ENCODE data around the gene CADPS. TPM values are rescaled to one million over a fixed set of nuclear protein-coding genes. Genes with fewer than 3 reads are reported as not detected.

CADPS gene
- total and polyA plus RNA-seq, 7 donors, result 1.6 to 12.5 (median 6.2) TPM; not detected in 1

DNA sequence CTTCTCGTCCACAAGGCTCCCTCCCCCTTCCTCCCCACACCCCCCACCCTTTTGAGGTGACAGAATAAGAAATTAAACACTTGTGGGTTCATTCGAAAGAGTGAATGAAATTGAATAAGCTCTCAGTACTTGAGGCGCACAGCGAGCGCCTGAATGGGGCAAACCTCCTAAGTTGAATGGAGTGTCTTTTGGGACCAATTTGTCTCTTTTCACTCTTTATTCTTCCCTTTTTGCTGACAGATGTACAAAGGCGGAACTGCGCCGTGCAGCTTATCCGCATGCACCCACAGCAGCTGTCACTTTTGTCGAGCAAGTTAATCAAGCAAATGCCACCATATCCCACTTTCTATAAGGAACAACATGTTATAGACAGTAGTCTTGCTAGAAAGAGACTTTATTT lies 454.0 kb downstream of the CADPS start:
- no peak for DNase-seq
- TF ChIP-seq, protein P1, sequence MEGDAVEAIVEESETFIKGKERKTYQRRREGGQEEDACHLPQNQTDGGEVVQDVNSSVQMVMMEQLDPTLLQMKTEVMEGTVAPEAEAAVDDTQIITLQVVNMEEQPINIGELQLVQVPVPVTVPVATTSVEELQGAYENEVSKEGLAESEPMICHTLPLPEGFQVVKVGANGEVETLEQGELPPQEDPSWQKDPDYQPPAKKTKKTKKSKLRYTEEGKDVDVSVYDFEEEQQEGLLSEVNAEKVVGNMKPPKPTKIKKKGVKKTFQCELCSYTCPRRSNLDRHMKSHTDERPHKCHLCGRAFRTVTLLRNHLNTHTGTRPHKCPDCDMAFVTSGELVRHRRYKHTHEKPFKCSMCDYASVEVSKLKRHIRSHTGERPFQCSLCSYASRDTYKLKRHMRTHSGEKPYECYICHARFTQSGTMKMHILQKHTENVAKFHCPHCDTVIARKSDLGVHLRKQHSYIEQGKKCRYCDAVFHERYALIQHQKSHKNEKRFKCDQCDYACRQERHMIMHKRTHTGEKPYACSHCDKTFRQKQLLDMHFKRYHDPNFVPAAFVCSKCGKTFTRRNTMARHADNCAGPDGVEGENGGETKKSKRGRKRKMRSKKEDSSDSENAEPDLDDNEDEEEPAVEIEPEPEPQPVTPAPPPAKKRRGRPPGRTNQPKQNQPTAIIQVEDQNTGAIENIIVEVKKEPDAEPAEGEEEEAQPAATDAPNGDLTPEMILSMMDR (IDR thresholded peaks at IDR 0.05), result no peak
- no peak for TF ChIP-seq POLR2AphosphoS5 (IDR thresholded peaks at IDR 0.05)
- no peak for TF ChIP-seq EP300 (IDR thresholded peaks at IDR 0.05)
- TF ChIP-seq POLR2A (IDR thresholded peaks at IDR 0.05), result no peak
- Histone ChIP-seq H3K9me3 (no peaks in the 10 kb centered on the region), H3K27me3 (peaks cover 0 to 6% (median 0%) of the 10 kb centered on the region in 3 donors), H3K4me1 (no peaks in the 10 kb centered on the region), H3K27ac (no peak overlapping the region), H3K36me3 (no peaks in the 10 kb centered on the region), H3K4me3 (no peak overlapping the region)
- intact Hi-C loops (cut with DNase I), result no loop called here
- 83 to 92% methylated on average over 10 of the region's 10 CpGs for WGBS, 2 donors

DNA sequence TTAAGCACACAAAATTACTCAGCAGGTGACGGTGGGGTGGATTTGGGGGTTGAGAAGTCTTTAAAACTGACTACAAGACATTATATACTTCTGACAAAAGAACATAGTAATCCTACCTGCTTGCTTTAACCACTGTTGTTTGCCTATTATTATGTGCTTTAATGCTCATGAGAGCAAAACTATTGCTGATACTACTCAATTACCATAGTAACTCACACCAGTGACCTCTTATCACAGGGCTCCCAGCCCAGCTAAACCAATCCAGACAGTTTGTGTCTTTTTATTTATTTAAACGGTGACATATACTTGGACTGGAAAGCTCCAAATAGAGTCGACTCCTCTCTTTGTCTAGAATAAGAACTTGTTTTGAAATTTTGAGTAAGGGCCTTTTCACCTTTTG lies 459.1 kb downstream of the CADPS start:
- no peaks in the 10 kb centered on the region for H3K4me1 ChIP-seq
- H3K36me3 ChIP-seq, result no peaks in the 10 kb centered on the region
- intact Hi-C loops (cut with DNase I), result no loop called here
- no peak overlapping the region for H3K27ac ChIP-seq
- no peaks in the 10 kb centered on the region for H3K27me3 ChIP-seq
- DNase-seq, result no peak
- 55 to 57% methylated on average over 3 of the region's 3 CpGs for WGBS, 2 donors
- H3K4me3 ChIP-seq, result no peak overlapping the region
- TF ChIP-seq POLR2AphosphoS5 (IDR thresholded peaks at IDR 0.05) (no peak), POLR2A (IDR thresholded peaks at IDR 0.05) (no peak), EP300 (IDR thresholded peaks at IDR 0.05) (no peak)
- TF ChIP-seq, protein P1 (IDR thresholded peaks at IDR 0.05), result no peak
- no peaks in the 10 kb centered on the region for H3K9me3 ChIP-seq

DNA sequence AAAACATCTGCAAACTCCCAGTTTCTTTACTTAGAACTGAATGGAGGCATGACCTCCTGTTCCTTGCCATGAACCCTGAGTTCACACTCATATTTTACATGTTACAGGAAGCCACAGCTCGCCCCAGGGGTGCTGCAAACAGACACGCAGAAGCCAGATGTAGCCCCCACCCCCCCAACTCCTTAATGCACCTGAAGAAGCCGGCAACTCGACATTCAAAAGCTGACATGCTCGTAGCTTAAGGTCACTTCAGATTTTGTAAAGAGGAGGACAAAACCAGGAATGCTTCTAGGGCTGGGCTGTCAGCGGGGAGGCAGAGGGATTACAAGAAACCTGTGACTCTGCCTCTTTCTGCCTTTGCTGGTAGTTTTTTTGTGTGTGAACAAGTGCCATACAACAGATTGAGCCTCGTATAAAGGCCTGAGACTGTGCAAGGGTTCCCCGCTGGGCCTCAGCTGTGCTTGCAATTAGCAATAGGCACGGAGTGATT lies 459.9 kb downstream of the CADPS start:
- Histone ChIP-seq H3K4me3 (no peak overlapping the region), H3K36me3 (no peaks in the 10 kb centered on the region), H3K9me3 (no peaks in the 10 kb centered on the region), H3K27ac (no peak overlapping the region), H3K27me3 (no peaks in the 10 kb centered on the region), H3K4me1 (no peaks in the 10 kb centered on the region)
- no peak for DNase-seq
- TF ChIP-seq POLR2AphosphoS5 (IDR thresholded peaks at IDR 0.05), result no peak
- TF ChIP-seq POLR2A (IDR thresholded peaks at IDR 0.05), result no peak
- no peak for TF ChIP-seq EP300 (IDR thresholded peaks at IDR 0.05)
- TF ChIP-seq, protein P1 (IDR thresholded peaks at IDR 0.05), result no peak
- intact Hi-C loops (cut with DNase I), result no loop called here
- WGBS, 2 donors, result 43 to 74% methylated on average over 9 of the region's 9 CpGs

DNA sequence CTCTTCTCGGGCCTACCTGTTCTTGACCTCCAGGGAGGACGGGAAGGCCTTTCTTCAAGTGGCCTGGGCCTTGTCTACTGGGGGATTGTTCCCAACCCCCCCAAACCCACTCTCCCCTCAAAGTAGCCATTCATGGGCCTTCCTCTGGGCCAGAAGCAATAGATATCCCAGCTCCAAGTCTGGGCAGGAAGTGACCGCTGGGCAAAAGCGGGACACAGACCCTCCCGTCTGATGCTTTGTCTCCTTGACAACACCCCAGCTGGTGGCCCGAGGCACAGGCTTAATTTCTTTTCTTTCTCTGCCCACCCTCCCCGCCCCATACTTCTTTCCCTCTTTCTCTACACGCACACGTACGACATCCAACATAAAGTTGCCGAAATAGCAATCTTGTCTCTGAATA lies 460.4 kb downstream of the CADPS start:
- DNase-seq, result no peak
- TF ChIP-seq EP300 (IDR thresholded peaks at IDR 0.05), result no peak
- TF ChIP-seq, protein P1 (IDR thresholded peaks at IDR 0.05), result no peak
- no peak for TF ChIP-seq POLR2AphosphoS5 (IDR thresholded peaks at IDR 0.05)
- TF ChIP-seq POLR2A (IDR thresholded peaks at IDR 0.05), result no peak
- no peaks in the 10 kb centered on the region for H3K36me3 ChIP-seq
- 79 to 90% methylated on average over 11 of the region's 11 CpGs for WGBS, 2 donors
- no peak overlapping the region for H3K4me3 ChIP-seq
- no peaks in the 10 kb centered on the region for H3K27me3 ChIP-seq
- intact Hi-C loops (cut with DNase I), result no loop called here
- no peak overlapping the region for H3K27ac ChIP-seq
- no peaks in the 10 kb centered on the region for H3K9me3 ChIP-seq
- no peaks in the 10 kb centered on the region for H3K4me1 ChIP-seq

DNA sequence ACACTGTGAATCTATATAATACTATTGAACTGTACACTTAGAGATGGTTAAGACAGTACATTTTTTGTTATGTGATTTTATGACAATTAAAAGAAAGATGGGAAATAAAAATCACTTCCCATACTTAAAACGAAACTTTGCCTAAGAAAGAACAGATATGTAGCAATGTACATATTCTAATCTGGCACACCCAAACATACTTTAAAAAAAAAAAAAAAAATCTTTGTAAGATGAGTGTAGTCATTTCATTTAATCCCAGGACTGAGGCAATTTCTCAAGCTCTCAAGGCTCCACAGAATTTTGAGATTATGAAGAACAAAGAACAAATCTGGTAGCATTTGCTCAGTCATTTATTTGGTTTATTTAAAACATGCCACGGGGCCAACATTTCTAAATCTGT lies 461.5 kb downstream of the CADPS start:
- intact Hi-C loops (cut with DNase I), result no loop called here
- TF ChIP-seq POLR2AphosphoS5 (IDR thresholded peaks at IDR 0.05), result no peak
- Histone ChIP-seq H3K4me3 (no peak overlapping the region), H3K4me1 (no peaks in the 10 kb centered on the region), H3K9me3 (no peaks in the 10 kb centered on the region), H3K27me3 (no peaks in the 10 kb centered on the region), H3K36me3 (no peaks in the 10 kb centered on the region), H3K27ac (no peak overlapping the region)
- WGBS, 2 donors, result 67 to 82% methylated on average over 2 of the region's 2 CpGs
- DNase-seq, result no peak

All from sigmoid colon (tissue), 7 donors.